WI38 (cell line): ENCODE measurements around the gene PBX2.
"Not testable (repeated sequence)": the region's sequence is repeated elsewhere in the genome, so short reads cannot be mapped to it uniquely, and the experiment has no call there.

ENCODE experiments used
- H3K4me3 ChIP-seq: 2 replicates; pipeline ENCODE4 v1.5.1; 2011; ENCODE audit warnings: low read depth, mild to moderate bottlenecking, control low read depth, low read length
- TF ChIP-seq, protein P1 (sequence below): IDR thresholded peaks from 2 replicates; pipeline ENCODE4 v1.5.1; 2012; ENCODE audit warnings: low read depth, mild to moderate bottlenecking, control low read depth, low read length

PBX2 gene

DNA sequence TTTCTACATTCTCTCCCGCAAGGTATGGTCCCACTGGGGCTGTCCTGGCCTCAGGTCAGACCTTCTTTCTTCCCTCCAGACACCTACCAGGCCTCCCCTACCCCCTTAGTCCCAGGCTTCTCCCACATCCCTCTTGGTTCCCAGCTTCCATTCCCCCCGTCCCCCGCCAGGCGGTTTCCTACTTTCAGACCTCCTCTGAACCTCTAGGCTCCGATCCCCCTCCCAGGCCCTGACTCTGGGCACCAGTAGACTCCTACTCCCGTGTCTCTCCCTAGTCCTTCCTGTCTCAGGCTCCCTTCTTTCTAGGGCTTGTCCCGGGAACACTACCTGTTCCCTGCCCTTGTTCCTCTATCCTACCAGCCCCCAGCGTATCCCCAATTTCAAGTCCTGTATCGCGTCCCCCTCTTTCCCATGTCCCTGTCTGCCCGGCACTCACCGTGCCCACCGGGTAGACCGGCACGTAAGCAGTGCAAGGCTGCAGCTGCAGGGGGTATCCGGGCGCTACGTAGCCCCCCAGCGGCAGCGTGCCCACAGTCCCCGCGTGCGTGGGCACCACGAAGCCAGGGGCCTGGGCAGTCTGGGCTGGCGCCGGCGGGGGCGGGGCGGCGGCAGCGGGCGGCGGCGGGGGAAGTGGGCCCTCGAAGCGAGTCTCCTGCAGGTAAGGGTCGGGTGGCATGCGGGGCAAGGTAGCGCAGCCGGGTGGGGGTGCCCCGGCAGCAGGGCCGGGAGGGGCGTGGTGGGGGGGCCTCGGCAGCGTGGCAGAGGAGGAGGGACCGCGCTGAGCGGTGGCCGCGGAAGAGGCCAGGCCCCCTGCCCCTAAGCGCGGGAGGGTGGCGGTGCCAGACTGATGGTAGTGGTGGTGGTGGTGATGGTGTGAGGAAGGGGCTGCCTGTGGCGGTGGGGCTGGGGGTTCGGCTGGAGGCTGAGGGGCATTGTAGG, 39.8 kb downstream of the PBX2 start:
- TF ChIP-seq, protein P1, sequence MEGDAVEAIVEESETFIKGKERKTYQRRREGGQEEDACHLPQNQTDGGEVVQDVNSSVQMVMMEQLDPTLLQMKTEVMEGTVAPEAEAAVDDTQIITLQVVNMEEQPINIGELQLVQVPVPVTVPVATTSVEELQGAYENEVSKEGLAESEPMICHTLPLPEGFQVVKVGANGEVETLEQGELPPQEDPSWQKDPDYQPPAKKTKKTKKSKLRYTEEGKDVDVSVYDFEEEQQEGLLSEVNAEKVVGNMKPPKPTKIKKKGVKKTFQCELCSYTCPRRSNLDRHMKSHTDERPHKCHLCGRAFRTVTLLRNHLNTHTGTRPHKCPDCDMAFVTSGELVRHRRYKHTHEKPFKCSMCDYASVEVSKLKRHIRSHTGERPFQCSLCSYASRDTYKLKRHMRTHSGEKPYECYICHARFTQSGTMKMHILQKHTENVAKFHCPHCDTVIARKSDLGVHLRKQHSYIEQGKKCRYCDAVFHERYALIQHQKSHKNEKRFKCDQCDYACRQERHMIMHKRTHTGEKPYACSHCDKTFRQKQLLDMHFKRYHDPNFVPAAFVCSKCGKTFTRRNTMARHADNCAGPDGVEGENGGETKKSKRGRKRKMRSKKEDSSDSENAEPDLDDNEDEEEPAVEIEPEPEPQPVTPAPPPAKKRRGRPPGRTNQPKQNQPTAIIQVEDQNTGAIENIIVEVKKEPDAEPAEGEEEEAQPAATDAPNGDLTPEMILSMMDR, result no peak
- H3K4me3 ChIP-seq, result no peak overlapping the region

DNA sequence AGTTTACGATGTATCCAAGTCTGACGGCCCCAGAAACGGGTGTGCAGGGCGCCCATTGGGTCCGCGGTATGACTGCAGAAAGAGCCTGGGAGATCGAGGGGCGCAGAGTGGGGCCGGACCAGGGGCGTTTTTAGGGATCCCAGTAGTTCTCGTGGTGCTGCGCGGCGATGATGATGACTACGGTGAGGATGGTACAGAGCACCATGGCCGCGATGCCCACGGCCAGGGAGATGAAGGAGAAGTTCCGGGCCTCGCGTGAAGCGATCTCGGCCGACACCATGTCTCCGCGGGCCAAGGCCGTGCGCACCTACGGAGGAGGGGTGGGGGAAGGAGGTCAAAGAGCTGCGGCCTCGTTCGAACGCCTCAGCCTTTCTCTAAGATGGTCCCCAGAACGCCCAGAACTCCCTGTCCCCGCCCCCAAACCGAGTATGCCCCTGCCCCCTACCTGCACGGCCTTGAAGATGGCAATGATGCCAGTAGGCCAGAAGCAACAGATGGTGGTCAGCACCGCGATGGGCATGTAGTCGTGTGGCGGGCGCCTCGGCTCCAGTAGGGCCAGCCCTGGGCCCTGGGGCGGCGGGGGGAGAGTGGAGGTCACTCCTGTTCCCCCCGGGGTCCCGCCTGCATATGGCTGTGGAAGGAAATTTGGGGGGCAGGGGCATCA, 40.8 kb downstream of the PBX2 start:
- H3K4me3 ChIP-seq, result no peak overlapping the region
- TF ChIP-seq, protein P1, result no peak

DNA sequence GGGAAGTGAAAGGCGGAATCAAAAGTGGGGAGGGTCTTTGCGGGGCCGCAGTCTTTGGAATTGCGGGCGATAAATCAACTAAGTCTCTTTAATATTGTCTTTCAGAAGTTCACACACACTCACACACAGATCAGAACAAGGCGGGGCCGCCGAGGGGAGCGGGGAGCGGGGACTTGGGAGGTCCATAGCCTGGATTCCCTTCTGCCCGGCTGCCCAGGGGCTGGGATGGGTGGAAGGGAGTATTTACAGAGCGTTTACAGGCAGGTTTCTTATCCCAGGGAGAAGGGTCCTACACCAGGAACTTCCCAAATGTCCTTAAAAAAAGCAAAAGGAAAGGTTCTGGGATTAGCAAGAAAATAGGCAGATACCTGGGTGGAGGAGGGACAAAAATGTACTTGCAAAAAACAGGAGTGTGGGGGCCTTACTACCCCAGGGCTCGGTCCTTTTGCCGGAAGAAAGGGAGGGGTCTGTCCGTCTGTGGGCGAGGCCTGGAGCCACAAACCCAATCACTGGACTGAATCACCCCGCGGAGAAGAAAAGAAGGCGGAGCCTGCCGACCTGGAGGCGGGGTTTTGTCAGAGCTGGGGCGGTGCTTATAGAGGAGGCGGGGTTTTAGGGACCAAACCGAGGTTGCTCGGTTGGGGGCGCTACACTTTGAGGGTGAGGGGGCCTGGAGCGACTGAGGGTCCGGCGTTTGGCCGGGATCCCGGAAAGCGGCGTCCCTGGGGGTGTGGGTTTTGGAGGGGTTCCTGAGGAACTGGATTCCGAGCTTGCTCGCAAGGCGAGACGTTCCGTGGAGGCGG, 41.5 kb downstream of the PBX2 start:
- H3K4me3 ChIP-seq, result no peak overlapping the region
- TF ChIP-seq, protein P1, result no peak

DNA sequence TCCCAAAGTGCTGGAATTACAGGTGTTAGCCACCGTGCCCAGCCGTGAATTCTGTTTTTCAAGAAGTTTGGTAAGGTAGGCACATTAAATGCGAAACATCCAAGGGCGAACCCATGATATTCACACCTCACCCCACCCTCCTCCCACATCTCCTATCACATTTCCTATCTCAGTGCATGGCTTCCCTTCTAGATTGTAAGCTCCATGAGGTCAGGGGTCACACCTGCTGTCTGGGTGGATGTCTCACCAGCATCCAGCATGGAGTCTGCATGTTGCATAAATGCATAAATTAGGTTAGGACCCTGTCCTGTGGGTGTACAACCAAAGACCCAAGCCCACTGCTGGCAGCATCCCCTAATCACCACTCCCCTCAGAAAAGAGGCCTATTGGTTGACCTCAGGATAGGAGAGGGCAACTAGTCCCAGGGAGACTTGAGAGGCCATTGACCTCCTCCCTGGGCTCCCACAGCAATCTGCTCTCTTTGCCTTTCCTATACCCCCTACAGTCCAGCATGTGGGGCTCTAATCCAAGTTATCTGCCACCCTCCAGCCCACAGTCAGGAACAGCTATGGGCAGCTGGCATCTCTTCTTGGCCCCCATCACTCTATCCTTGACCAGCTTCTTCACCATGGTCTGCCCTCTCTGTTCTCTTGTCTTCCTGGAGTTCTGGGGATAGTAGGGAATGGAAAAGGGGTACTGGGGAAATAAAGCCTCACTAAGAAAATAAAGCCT, 42.4 kb downstream of the PBX2 start:
- no peak overlapping the region for H3K4me3 ChIP-seq
- TF ChIP-seq, protein P1, result no peak

DNA sequence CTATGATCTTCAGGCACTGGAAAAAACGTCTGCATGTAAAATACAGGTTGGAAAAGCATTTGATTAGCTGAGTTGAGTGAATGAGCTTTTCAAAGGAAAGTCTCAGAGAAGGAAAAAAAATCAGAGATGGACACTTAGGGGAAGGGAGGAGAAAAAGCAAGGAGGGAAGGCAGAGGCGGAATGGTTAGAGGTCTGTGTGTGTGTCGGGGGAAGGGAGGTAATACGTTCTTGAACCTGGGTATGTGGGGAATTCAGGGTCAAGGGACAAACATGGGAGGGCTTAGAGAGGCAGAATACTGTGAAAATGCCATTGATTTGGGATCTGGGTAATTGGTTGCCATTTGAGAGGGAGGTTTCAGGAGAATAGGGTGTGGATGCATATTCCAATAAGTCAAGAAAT, 43.3 kb downstream of the PBX2 start:
- H3K4me3 ChIP-seq, result no peak overlapping the region
- TF ChIP-seq, protein P1, result no peak

DNA sequence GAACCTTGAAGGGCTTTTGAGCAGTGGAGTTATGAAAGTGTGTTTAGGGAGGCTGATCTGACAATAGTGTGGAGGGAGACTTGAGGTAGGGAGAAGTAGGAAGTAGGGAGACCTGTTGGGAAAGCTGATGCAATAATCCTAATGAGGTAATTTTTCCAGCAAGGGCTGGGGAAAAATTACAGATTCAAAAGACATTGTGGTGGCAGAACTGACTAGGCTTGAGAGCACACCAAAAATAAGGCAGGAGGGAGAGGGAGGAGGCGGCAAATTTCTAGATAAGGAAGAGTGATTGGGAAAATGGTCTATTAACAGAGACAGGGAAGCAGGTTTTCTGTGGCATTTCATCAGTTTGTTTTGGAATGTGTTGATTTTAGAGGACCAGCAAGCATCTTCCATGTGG, 43.7 kb downstream of the PBX2 start:
- no peak overlapping the region for H3K4me3 ChIP-seq
- TF ChIP-seq, protein P1, result no peak

DNA sequence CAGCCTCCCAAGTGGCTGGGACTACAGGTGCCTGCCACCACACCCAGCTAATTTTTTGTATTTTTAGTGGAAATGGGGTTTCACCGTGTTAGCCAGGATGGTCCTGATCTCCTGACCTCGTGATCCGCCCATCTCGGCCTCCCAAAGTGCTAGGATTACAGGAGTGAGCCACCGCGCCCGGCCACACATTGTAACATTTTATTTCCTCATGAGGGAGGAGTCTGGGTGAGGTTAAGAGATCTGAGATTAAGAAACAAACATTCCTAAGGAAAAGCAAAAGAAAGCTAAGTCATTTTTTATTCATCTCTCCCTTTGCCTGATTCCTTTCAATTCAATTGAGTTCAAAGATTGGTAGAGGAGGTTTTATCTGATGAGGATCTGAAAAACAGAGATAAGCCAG, 45.8 kb downstream of the PBX2 start:
- H3K4me3 ChIP-seq, result not testable (repeated sequence)
